ENCODE measurements around the gene ZNF579.

The ZNF579 gene, protein sequence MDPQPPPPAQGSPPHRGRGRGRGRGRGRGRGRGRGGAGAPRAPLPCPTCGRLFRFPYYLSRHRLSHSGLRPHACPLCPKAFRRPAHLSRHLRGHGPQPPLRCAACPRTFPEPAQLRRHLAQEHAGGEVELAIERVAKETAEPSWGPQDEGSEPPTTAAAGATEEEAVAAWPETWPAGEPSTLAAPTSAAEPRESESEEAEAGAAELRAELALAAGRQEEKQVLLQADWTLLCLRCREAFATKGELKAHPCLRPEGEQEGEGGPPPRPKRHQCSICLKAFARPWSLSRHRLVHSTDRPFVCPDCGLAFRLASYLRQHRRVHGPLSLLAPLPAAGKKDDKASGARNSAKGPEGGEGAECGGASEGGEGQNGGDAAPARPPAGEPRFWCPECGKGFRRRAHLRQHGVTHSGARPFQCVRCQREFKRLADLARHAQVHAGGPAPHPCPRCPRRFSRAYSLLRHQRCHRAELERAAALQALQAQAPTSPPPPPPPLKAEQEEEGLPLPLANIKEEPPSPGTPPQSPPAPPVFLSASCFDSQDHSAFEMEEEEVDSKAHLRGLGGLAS

DNA sequence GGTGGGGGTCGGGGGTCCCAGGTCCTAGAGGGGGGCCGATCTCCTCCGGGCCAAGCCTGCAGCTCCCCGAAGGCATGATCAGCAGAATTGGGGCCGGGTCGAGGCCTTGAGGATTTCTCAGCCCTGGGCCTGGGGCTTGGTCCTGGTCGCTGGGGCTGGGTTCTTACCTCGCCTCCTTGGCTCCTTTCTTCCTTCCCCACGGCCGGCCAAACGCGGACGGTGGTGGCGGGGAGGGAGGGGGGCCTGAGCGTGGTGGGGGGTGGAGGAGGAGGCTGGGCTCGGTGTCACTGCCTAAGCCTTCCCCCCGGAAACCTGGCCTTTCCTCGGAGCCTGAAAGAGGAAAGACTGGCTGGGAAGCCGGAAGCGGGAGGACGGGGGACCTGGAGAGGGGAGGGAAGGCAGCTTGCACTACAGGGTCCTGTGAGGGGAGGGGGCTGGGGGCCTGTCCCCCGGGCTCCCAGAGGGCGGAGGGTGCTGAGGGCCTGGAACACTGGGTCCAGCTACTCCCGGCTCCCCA, at the start of gene ZNF579:
Gene ZNF579, minus strand, starts transcription at position 221 of the 517 bp plus-strand sequence. CDS start 1,209 bp downstream, outside the sequence.
- Histone ChIP-seq H3K4me3 (ENCODE audit: low read length) (peak within 1 kb of the TSS; percentile 88), H3K36me3 (ENCODE audit: control insufficient read depth, insufficient read depth, low read length) (no peaks in the 10 kb centered on the region)

DNA sequence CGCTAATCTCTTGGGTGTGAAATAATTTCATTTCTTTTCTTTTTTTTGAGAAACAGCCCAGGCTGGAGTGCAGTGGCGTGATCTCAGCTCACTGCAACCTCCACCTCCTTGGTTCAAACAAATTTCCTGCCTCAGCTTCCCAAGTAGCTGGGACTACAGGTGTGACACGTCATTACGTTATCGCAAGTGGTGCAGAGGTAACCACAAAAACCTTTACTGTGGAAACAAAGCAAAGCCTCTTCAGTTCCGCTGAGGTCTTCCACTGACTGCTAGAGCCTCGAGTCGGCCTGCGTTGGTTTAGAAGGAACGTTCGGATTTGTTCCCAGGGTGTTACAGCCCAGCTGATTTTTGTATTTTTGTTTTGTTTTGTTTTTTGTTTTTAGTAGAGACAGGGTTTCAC, 45.7 kb upstream of the ZNF579 start:
- Histone ChIP-seq H3K27ac (ENCODE audit: low read depth, low read length) (no peak overlapping the region), H3K27me3 (ENCODE audit: control insufficient read depth, insufficient read depth, low read length) (no peaks in the 10 kb centered on the region), H3K4me1 (ENCODE audit: control insufficient read depth, insufficient read depth, low read length) (no peaks in the 10 kb centered on the region), H3K36me3 (ENCODE audit: control insufficient read depth, insufficient read depth, low read length) (no peaks in the 10 kb centered on the region), H3K4me3 (ENCODE audit: low read length) (no peak overlapping the region), H3K9ac (ENCODE audit: low read length) (no peak overlapping the region)

More for the DNA sequence above, at the start of gene ZNF579:
- Histone ChIP-seq H3K27ac (ENCODE audit: low read depth, low read length) (peak within 1 kb of the TSS; percentile 89), H3K4me1 (ENCODE audit: control insufficient read depth, insufficient read depth, low read length) (no peaks in the 10 kb centered on the region), H3K9ac (ENCODE audit: low read length) (peak within 1 kb of the TSS; percentile 73), H3K27me3 (ENCODE audit: control insufficient read depth, insufficient read depth, low read length) (no peaks in the 10 kb centered on the region)

DNA sequence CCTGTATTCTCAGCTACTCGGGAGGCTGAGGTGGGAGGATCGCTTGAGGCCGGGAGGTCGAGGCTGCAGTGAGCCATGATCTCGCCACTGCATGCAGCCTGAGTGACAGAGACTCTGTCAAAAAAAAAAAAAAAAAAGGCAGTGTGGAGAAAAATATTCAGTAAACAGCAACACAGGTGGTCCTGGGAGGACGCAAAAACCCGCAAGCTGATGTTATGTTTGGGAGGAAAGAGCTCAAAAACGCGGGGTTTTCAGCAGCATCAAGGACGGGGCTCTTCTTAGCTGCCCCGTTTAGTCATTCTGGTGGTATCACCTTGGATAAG, 44.3 kb upstream of the ZNF579 start:
- Histone ChIP-seq H3K9ac (ENCODE audit: low read length) (no peak overlapping the region), H3K27me3 (ENCODE audit: control insufficient read depth, insufficient read depth, low read length) (no peaks in the 10 kb centered on the region), H3K27ac (ENCODE audit: low read depth, low read length) (peak overlapping the region; percentile 96), H3K4me1 (ENCODE audit: control insufficient read depth, insufficient read depth, low read length) (no peaks in the 10 kb centered on the region), H3K4me3 (ENCODE audit: low read length) (peak overlapping the region; percentile 80), H3K36me3 (ENCODE audit: control insufficient read depth, insufficient read depth, low read length) (no peaks in the 10 kb centered on the region)

DNA sequence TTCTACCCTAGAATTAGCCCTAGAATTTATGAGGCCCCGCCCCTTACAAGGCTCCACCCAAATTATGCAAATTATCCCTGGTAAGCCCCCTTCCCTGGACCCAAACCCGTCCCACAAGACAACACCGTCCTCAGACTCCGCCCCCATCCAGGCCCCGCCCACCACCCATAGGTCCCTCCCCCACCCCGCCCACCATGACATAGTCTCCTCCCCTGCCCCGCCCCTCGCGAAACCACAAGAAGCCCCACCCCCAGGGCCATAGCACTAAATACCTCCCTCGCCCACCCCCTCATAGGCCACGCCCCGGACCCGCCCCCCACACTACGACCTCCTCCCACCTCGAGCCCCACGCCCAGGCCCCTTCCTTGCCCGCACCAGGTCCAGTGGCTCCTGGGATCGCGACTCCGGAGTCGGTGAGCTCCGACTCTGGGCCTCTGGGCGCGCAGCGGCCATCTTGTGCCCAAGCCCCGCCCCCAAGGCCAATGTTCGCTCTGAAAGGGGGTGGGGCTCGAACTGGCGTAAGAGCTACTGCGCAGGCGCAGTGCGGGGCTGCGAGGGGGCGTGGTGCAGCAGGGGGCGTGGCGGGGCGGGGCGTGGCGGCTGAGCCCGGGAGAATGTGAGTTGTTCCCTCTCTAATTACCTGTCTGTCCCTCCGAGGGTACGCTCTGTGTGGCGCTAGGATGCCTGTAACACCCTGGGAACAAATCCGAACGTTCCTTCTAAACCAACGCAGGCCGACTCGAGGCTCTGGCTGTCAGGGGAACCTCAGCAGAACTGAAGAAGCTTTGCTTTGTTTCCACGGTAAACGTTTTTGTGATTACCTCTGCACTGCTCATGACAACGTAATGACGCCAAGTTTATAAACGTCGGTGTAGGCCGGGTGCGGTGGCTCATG, 43.7 kb upstream of the ZNF579 start, which contains the start of gene ZNF784:
Gene ZNF784, minus strand, starts transcription at position 458 of the 895 bp plus-strand sequence. Its CDS starts 5 bp downstream, at position 453.
- peak within 1 kb of the TSS; percentile 96 for H3K27ac ChIP-seq (ENCODE audit: low read depth, low read length)
- H3K27me3 ChIP-seq (ENCODE audit: control insufficient read depth, insufficient read depth, low read length) = no peaks in the 10 kb centered on the region
- H3K9ac ChIP-seq (ENCODE audit: low read length) = peak within 1 kb of the TSS; percentile 75
- H3K4me3 ChIP-seq (ENCODE audit: low read length) = peak within 1 kb of the TSS; percentile 80
- H3K36me3 ChIP-seq (ENCODE audit: control insufficient read depth, insufficient read depth, low read length) = no peaks in the 10 kb centered on the region
- H3K4me1 ChIP-seq (ENCODE audit: control insufficient read depth, insufficient read depth, low read length) = no peaks in the 10 kb centered on the region

DNA sequence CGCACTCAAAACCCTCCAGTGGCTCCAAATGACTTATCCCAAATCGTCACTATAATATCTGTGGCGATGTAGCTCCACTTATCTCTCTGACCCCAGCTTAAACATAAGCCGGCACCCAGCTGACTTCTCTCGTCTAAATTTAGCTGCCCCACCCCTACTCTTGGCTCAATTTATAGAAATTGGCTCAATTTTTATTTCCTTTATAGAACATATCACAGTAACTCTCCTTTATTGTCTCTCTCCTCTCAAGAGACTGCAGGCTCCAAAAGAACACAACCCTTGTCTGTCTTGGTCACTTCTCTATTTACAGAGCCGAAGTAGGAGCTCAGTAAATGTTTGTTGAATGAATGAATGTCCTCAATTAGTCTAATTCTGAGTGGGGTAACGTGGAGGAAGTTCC, 42.9 kb upstream of the ZNF579 start:
- Histone ChIP-seq H3K4me3 (ENCODE audit: low read length) (no peak overlapping the region), H3K9ac (ENCODE audit: low read length) (no peak overlapping the region), H3K36me3 (ENCODE audit: control insufficient read depth, insufficient read depth, low read length) (no peaks in the 10 kb centered on the region), H3K4me1 (ENCODE audit: control insufficient read depth, insufficient read depth, low read length) (no peaks in the 10 kb centered on the region), H3K27ac (ENCODE audit: low read depth, low read length) (peak overlapping the region; percentile 34), H3K27me3 (ENCODE audit: control insufficient read depth, insufficient read depth, low read length) (no peaks in the 10 kb centered on the region)

DNA sequence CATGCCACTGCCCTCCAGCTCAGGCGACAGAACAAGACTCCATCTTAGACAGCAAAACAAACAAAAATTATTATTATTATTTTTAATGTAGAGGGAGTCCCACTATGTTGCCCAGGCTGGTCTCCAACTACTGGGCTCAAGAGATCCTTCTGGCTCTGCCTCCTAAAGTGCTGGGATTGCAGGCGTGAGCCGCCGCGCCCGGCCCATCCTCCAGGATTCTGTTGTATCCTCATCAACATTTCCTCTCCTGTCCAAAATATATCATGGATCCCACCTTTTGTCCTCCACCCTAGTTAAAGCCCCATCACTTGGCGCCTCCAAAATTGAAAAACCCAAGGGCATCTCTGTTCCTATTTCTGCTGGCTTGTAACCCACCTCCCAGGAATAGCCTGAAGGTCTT, 42.5 kb upstream of the ZNF579 start:
- Histone ChIP-seq H3K9ac (ENCODE audit: low read length) (no peak overlapping the region), H3K4me3 (ENCODE audit: low read length) (no peak overlapping the region), H3K4me1 (ENCODE audit: control insufficient read depth, insufficient read depth, low read length) (no peaks in the 10 kb centered on the region), H3K27me3 (ENCODE audit: control insufficient read depth, insufficient read depth, low read length) (no peaks in the 10 kb centered on the region), H3K36me3 (ENCODE audit: control insufficient read depth, insufficient read depth, low read length) (no peaks in the 10 kb centered on the region), H3K27ac (ENCODE audit: low read depth, low read length) (no peak overlapping the region)

DNA sequence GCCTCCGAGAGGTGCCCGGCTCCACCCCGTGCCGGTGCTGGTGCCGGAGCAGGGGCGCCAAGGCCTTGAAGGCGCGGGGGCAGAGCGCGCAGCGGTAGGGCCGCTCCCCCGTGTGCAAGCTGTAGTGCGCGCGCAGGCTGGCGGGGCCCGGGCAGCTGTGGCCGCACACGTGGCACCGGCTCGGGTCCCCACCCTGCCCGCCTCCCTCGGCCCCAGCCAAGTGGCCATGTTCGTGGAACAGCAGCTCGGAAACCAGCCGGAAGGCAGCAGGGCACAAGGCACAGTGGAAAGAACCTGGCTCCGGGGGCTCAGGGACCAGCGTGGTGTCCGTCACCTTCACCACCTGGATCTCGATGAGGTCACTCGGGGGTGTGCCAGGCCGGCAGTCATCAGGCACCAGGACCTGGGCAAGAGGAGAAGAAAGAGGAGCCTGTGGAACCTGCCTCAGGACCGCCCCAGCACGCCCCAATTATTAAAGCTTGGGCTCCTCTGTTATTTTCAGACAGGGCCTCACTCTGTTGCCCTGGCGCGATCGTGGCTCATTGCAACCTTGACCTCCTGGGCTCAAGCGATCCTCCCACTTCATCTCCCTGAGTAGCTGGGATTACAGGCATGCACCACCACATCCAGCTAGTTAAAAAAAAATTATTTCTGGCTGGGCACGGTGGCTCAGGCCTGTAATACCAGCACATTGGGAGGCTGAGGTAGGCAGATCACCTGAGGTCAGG, 41.8 kb upstream of the ZNF579 start:
- H3K27me3 ChIP-seq (ENCODE audit: control insufficient read depth, insufficient read depth, low read length) = no peaks in the 10 kb centered on the region
- H3K4me1 ChIP-seq (ENCODE audit: control insufficient read depth, insufficient read depth, low read length) = no peaks in the 10 kb centered on the region
- H3K27ac ChIP-seq (ENCODE audit: low read depth, low read length) = no peak overlapping the region
- H3K4me3 ChIP-seq (ENCODE audit: low read length) = no peak overlapping the region
- H3K9ac ChIP-seq (ENCODE audit: low read length) = no peak overlapping the region
- H3K36me3 ChIP-seq (ENCODE audit: control insufficient read depth, insufficient read depth, low read length) = no peaks in the 10 kb centered on the region

DNA sequence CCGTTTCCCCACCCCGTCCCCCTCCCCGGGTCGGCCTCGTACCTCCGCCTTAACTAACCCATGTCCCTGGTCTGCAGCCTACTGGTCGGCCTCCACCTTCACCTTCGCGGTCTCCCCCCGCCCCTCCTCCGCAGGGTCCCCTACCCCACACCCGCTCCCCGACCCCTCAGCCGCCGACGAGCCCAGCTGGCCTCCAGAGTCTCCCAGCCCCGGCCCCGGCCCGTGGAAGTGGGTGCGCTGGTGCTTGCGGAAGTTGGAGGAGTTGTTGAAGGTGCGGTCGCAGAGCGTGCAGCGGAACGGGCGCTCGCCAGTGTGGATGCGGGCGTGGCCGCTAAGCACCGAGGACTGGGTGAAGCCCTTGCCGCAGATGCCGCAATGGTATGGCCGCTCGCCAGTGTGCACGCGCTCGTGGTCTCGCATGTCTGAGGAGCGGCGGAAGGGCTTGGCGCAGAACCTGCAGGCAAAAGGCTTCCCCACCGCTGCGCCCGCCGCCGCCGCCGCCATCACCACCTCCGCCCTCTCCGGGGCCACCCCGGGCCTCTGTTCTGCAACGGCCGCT, 41.1 kb upstream of the ZNF579 start:
- H3K27me3 ChIP-seq (ENCODE audit: control insufficient read depth, insufficient read depth, low read length) = no peaks in the 10 kb centered on the region
- H3K27ac ChIP-seq (ENCODE audit: low read depth, low read length) = no peak overlapping the region
- H3K36me3 ChIP-seq (ENCODE audit: control insufficient read depth, insufficient read depth, low read length) = no peaks in the 10 kb centered on the region
- H3K4me1 ChIP-seq (ENCODE audit: control insufficient read depth, insufficient read depth, low read length) = no peaks in the 10 kb centered on the region
- H3K9ac ChIP-seq (ENCODE audit: low read length) = no peak overlapping the region
- no peak overlapping the region for H3K4me3 ChIP-seq (ENCODE audit: low read length)

DNA sequence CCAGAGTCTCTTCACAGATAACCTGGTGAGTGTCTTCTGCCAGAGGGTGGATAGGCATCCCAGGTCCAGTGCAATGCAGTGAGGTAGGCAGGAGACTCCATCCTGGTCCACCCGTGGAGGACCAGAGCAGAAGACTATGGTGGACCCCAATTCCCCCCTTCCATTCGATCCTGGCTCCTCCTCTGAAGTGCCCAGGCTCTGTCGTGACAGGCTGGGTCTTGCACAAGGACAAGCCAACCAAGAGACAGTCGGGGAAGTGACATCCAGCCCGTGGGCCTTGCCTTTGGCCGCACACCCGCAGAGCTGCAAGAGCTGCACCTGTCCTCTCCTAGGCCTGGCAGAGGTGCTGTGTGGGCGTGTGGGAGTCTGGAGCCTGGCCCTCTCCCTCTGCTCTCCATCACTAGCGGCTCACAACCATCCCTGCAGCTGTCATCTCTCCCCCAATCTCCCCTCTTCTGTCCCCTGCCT, 40.6 kb upstream of the ZNF579 start:
- Histone ChIP-seq H3K4me3 (ENCODE audit: low read length) (no peak overlapping the region), H3K27ac (ENCODE audit: low read depth, low read length) (no peak overlapping the region), H3K9ac (ENCODE audit: low read length) (no peak overlapping the region), H3K36me3 (ENCODE audit: control insufficient read depth, insufficient read depth, low read length) (peaks cover 2% of the 10 kb centered on the region), H3K4me1 (ENCODE audit: control insufficient read depth, insufficient read depth, low read length) (no peaks in the 10 kb centered on the region), H3K27me3 (ENCODE audit: control insufficient read depth, insufficient read depth, low read length) (no peaks in the 10 kb centered on the region)

DNA sequence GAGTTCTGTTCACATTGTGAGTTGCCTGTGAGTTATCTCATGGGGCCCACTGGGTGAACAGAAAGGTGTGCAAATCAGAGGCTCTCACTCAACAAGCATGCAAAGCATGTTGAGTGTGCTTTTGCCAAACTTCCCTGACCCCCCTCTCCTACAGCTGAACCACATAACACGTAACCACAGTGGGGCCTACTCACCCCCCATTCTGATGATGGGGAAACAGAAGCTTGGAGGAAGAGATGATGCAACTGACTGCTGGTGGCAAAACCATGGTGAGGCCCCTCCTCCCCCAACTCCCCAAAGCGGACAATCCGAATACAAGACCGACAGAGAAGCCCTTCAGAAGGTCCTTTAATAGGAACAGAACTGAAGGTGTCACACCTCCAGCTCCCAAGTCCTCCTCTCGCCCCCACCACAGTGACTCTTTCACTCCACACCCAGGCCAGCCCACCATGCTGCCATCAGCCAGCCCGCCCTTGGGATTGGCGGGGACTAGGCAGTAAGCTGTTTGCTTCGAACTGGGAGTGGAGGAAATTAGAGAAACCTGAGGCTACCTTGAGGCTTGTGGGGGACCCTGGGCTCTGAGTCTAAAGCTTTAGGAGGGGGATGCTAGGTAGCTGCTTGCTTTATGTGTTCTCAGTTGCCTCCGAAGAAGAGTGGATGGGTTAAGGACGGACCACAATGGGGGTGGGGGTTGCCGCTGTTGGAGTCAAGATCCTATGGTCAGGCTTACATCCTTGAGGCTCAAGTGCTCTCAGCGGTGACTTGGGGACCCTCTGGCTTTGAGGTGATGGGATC, 40.0 kb upstream of the ZNF579 start:
- Histone ChIP-seq H3K27ac (ENCODE audit: low read depth, low read length) (no peak overlapping the region), H3K4me3 (ENCODE audit: low read length) (no peak overlapping the region), H3K36me3 (ENCODE audit: control insufficient read depth, insufficient read depth, low read length) (peaks cover 2% of the 10 kb centered on the region), H3K4me1 (ENCODE audit: control insufficient read depth, insufficient read depth, low read length) (no peaks in the 10 kb centered on the region), H3K27me3 (ENCODE audit: control insufficient read depth, insufficient read depth, low read length) (no peaks in the 10 kb centered on the region), H3K9ac (ENCODE audit: low read length) (no peak overlapping the region)

DNA sequence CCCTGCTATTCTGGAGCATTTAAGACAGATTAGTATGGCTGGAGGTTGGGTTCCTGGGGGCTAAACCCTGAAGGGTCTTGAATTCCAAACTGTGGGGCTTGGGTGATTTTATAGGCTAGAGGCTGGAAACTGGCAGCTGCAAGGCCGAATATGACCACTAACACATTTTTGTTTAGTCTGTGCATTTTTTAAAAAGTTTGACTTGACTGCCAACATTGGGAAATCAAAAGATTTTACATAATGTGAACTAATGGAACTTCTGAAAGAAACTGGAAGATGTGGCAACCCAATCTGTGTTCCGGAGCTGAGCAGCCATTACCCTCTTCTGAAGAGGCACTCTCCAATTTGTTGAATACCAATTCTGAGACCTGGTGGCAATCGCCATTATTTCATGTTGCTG, 38.6 kb upstream of the ZNF579 start:
- Histone ChIP-seq H3K27me3 (ENCODE audit: control insufficient read depth, insufficient read depth, low read length) (no peaks in the 10 kb centered on the region), H3K36me3 (ENCODE audit: control insufficient read depth, insufficient read depth, low read length) (peaks cover 2% of the 10 kb centered on the region), H3K9ac (ENCODE audit: low read length) (no peak overlapping the region), H3K4me1 (ENCODE audit: control insufficient read depth, insufficient read depth, low read length) (no peaks in the 10 kb centered on the region), H3K4me3 (ENCODE audit: low read length) (no peak overlapping the region), H3K27ac (ENCODE audit: low read depth, low read length) (no peak overlapping the region)
